NCI-H82 treated with DMSO at 0.1 percent for 48 hours (cell line): ENCODE measurements around the gene ABI2.

Experiments
- DNase-seq: peaks from one replicate; lab custom pipeline; 2025; ENCODE audit not compliant: unreplicated experiment; lab: John Stamatoyannopoulos, UW

Gene ABI2

GRCh38 chr2:203471323-203471722, 143.1 kb downstream of the ABI2 start:
- no peak for DNase-seq

DNA sequence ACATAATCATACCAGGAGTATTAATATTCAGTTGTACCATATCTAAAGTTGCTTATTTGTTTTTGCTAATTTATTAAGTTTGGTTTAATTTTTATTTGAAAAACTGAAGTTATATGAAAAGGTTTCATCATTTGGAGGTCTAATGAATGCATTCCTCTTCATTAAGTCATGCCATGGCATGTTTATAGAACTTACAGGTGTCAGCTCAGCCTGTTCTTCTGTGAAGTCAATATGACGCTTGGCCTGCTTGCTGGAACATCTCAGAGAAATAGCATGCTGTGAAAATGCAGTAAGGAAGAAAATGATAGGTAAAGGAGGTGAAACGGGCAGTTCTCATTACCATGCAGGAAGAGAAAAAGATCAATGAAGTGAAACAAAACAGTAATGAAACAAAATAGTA, 148.7 kb downstream of the ABI2 start:
- DNase-seq = no peak

DNA sequence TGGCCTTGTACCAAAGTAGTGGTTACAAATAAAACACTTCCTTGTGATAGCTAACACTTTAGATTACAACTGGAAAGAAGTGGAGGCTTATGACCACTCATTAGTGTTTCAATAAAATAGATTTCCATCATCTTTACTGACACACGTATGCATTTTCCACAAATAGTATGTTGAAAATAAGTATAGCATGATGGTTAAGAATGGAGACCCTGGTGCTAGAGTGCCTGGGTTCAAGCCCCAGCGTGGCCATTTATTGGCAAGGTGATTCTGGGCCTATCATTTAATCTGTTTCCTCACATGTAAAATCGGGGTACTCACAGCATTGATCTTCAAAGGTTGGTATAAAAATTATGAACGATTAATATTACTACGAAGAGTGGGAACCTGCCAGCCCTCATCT, 152.4 kb downstream of the ABI2 start:
- DNase-seq = no peak

GRCh38 chr2:203484266-203485112, 156.3 kb downstream of the ABI2 start:
- no peak for DNase-seq

DNA sequence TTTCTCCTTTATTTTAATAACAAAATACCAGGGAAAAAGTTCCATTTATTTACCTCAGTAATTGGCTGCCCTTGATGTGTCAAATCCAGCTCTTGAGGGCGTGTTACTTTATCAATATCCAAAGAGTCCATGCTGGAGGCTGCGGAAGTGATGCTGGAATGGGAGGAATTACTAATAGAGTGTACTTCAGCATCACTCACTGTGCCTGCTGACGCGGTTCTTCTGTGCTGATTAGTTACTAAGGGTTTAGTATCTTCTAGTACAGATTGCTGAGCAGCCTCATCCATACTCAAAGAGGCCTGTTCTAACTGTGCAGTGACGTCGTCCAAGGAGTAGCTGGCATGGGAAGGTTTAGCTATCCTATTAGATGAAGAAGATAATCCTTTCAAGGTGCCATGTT, 161.3 kb downstream of the ABI2 start:
- DNase-seq = no peak

DNA sequence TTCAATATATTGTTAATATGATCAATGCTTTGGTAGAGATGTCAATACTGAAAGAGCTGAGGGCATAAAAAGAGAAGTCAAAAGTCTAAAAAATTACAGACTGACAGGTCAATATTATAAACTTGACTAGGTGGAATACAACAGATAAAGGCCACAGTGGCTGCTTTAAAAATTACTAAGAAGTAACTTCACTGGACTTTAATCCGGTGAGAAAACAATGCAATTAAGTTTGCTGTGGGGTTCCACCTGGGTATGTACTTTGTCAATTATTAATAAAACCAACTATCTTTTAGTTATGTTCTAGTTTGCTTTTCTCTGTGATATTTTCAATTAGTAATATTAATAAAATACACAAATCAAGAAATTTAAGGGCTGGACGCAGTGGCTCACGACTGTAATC, 162.2 kb downstream of the ABI2 start:
- no peak for DNase-seq

DNA sequence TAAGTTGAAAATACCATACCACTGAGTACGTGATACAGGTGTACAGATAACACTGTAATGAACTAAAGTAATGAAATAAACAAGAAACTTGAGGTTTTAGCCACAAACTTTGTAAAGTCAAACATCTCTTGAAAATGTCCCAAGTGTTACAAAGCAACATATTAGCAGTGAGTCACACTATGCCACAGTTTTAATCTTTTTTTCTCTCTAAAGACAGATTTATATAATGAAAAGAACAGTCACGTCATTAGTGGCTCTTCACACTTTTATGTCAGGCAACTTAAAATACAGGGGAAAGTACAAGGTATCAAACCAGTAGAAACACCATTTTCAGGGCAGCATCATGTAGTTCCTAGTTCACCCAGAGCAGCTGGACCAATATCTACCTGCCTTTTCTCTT, 164.8 kb downstream of the ABI2 start:
- DNase-seq = no peak
